ENCODE results near the gene AGFG1. TPM values are rescaled to one million over a fixed set of nuclear protein-coding genes. Genes with fewer than 3 reads are reported as not detected.

Gene AGFG1
- total RNA-seq, 4 donors from 2014 or later: 42.1 to 83.1 (median 53.5) TPM

- no peaks in the 10 kb centered on the region for H3K36me3 ChIP-seq
- no peak for TF ChIP-seq POLR2A (IDR thresholded peaks at IDR 0.05)
- no peak for TF ChIP-seq EP300 (IDR thresholded peaks at IDR 0.05)
- TF ChIP-seq CTCF (IDR thresholded peaks at IDR 0.05): no peak
- 65 to 70% methylated on average over 3 of the region's 3 CpGs for WGBS, 2 donors
- no peaks in the 10 kb centered on the region for H3K27me3 ChIP-seq
- H3K4me1 ChIP-seq: peaks cover 0 to 62% (median 27%) of the 10 kb centered on the region in 4 donors
- no peaks in the 10 kb centered on the region for H3K9me3 ChIP-seq
- H3K27ac ChIP-seq: no peak overlapping the region
- no peak for DNase-seq (ENCODE audit: low spot score in 2 of 2)
- peak overlapping the region in 1 of 4 donors; percentile 99 for H3K4me3 ChIP-seq
Observed at GRCh38 chr2:227474410-227474809, 2.5 kb downstream of the AGFG1 start.

GRCh38 chr2:227477291-227477690 is 5.3 kb downstream of the AGFG1 start:
- TF ChIP-seq EP300 (IDR thresholded peaks at IDR 0.05) (no peak), POLR2A (IDR thresholded peaks at IDR 0.05) (no peak)
- WGBS, 2 donors: 77 to 83% methylated on average over 4 of the region's 4 CpGs
- Histone ChIP-seq H3K4me1 (peaks cover 0 to 79% (median 34%) of the 10 kb centered on the region in 4 donors), H3K27me3 (no peaks in the 10 kb centered on the region), H3K36me3 (no peaks in the 10 kb centered on the region), H3K9me3 (no peaks in the 10 kb centered on the region), H3K27ac (no peak overlapping the region), H3K4me3 (no peak overlapping the region)
- DNase-seq (ENCODE audit: low spot score in 2 of 2): no peak

GRCh38 chr2:227479865-227480475 is 8.0 kb downstream of the AGFG1 start:
- Histone ChIP-seq H3K36me3 (no peaks in the 10 kb centered on the region), H3K27me3 (no peaks in the 10 kb centered on the region), H3K27ac (no peak overlapping the region), H3K4me1 (peaks cover 0 to 72% (median 17%) of the 10 kb centered on the region in 4 donors), H3K4me3 (no peak overlapping the region), H3K9me3 (peaks cover 0 to under 1% (median 0%) of the 10 kb centered on the region in 4 donors)
- DNase-seq (ENCODE audit: low spot score in 2 of 2): no peak
- TF ChIP-seq EP300 (IDR thresholded peaks at IDR 0.05) (no peak), CTCF (IDR thresholded peaks at IDR 0.05) (peak in 3 of 5 experiments; percentile 16 to 30 (median 18)), POLR2A (IDR thresholded peaks at IDR 0.05) (no peak)
- 55 to 57% methylated on average over 2 of the region's 2 CpGs for WGBS, 2 donors

- Histone ChIP-seq H3K27me3 (no peaks in the 10 kb centered on the region), H3K27ac (no peak overlapping the region), H3K4me1 (peaks cover 0 to 66% (median 14%) of the 10 kb centered on the region in 4 donors), H3K36me3 (no peaks in the 10 kb centered on the region), H3K9me3 (peaks cover 0 to 6% (median 0%) of the 10 kb centered on the region in 4 donors), H3K4me3 (no peak overlapping the region)
- DNase-seq (ENCODE audit: low spot score in 2 of 2): no peak
- 49 to 61% methylated on average over 2 of the region's 2 CpGs for WGBS, 2 donors
- TF ChIP-seq CTCF (IDR thresholded peaks at IDR 0.05): no peak
- TF ChIP-seq EP300 (IDR thresholded peaks at IDR 0.05): no peak
- TF ChIP-seq POLR2A (IDR thresholded peaks at IDR 0.05): no peak
Observed at GRCh38 chr2:227480528-227480927, 8.6 kb downstream of the AGFG1 start.

- TF ChIP-seq EP300 (IDR thresholded peaks at IDR 0.05) (no peak), CTCF (IDR thresholded peaks at IDR 0.05) (no peak), POLR2A (IDR thresholded peaks at IDR 0.05) (no peak)
- peaks cover 0 to 9% (median 2%) of the 10 kb centered on the region in 4 donors for H3K9me3 ChIP-seq
- H3K4me3 ChIP-seq: no peak overlapping the region
- 78 to 86% methylated on average over 1 of the region's 1 CpG for WGBS, 2 donors
- H3K4me1 ChIP-seq: peaks cover 0 to 43% (median 11%) of the 10 kb centered on the region in 4 donors
- no peaks in the 10 kb centered on the region for H3K36me3 ChIP-seq
- no peaks in the 10 kb centered on the region for H3K27me3 ChIP-seq
- DNase-seq (ENCODE audit: low spot score in 2 of 2): no peak
- H3K27ac ChIP-seq: no peak overlapping the region
Observed at GRCh38 chr2:227482638-227483340, 10.8 kb downstream of the AGFG1 start.
